RKO (cell line): ENCODE measurements around the gene ACVR1B.

Experiments
- DNase-seq: peaks from one replicate; pipeline ENCODE4 v3.0.0-alpha.2; 2016; ENCODE audit warnings: low spot score

Gene ACVR1B

DNA sequence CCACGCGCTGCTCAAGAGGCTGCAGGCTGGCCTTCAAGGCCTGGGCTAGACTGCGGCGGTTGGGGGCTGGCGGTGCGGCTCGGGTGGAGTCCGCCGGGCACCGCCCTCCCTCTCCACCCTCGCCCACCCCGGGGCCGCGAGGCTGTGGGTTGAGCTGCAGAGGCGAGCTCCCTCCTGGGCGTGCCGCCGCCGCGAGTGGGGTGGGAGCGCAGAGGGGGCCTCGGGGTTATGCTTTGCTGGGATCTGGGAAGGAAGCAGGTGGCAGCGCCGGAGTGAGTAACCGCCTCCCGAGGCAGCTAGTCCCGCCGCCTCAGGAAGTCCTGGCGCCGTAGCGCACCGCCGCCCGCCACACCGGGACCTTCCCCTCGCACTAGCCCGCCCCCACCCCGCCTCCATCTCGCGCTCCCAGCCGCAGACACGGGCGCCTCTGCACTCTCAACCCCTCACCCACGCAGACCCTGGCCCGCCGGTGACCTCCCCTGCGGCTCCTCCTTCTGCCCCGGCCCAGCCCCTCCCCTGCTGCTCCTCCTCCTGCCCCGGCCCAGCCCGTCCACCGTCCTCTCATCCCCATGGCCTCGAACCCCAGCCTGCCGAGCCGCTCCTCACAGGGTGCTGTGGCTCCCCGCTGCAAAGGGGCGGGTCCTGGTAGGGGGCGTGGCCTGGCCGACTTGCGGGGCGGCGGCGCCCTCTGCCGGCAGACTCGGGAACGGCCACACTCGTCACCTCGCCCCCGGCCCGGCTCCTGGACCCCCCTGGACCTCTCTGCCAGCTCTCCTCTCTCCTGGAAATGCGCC, 71.9 kb downstream of the ACVR1B start:
- DNase-seq: peak; percentile 81

DNA sequence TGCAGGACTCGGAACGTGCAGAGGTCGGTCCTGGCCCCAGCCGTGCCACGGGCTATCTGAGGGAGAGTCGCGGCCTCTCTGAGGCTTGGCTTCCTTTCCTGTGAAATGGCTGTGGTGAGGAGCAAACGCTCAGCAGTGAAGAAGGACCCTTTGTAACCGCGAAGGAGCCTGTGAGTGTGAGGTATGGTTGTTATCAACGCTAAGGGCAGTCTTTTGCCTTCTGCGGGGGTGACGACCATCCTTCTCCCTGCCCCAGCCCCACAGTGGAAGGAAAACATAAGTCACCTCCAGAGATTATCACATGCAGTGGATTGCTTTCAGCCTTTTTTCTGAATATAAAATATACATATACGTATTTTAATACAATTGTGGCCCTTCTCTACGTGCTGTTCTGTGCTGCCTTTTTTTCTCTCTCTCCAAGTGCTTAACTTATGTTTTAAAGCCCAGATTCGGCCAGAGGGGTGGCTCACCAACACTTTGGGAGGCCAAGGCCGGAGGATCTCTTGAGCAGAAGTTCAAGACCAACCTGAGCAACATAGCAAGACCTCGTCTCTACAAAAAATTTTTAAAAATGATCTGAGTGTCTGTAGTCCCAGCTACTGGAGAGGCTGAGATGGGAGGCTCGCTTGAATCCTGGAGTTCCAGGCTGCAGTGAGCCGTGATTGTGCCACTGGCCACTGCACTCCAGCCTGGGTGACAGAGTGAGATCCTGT, 72.6 kb downstream of the ACVR1B start:
- DNase-seq: no peak

DNA sequence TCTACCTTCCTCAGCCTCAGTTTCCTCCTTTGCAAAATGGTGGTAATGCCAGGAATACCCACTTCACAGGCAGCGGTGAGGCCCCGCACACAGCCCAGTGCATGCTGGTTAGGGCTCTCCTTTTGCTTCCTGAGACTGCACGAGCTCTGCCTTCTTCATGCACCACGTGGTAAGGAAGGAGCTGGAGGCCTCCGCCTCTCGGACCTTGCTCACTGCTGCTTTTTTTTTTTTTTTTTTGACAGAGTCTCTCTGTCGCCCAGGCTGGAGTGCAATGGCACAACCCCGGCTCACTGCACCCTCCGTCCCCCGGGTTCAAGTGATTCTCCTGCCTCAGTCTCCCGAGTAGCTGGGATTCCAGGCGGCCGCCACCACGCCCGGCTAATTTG, 73.3 kb downstream of the ACVR1B start:
- no peak for DNase-seq

DNA sequence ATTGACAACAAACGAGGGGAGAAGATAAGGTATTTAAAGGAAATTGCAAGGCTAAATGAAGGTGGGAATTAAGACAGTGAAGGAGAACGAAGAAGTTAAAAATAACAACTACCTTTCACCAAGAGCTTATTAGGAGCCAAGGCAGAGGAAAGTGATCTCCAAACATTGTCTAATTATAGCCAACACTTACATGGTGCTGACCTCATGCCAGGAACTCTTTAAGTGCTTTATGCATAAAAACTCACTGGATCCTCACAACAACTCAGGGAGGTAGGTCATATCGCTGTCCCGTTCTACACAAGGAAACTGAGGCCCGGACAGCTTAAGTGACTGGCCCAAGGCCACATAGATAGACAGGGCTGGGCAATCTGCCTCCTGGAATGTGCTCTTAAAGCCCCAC, 74.8 kb downstream of the ACVR1B start:
- no peak for DNase-seq

DNA sequence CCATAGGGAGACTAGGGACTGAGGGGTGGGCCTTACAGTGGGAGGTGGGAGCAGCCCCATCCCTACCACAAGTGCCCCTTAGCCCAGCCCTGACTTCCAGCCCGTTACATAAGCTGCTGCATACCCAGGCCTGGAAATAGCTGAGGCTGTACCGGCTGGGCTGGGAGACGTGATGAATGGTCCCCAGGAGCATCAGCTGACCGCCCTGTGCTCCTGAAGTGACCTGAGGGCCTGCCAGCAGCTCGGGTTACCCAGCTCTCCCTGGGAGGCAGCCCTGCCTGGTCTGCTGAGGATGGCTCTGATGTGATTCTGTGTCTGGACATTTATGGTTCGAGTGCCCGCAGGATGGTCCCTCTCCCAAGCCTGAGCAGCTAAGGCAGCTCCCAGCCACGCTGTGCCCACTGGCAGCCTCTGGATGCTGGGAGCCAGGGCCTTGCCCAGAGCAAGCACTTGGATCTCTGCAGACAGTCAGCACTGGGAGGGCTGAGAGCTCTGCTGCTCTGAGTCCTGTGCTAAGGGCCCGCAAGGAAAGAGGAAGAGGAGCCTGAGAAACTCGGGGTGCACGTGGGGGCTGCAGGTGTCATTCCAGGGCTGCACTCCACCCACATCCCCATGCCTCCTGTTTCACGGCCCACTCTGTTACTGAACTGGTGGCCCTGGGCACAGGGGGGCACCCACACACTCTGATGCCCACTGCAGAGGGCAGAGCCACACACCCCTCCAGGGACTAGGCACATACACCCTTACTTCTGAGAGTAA, 75.8 kb downstream of the ACVR1B start:
- DNase-seq: no peak

DNA sequence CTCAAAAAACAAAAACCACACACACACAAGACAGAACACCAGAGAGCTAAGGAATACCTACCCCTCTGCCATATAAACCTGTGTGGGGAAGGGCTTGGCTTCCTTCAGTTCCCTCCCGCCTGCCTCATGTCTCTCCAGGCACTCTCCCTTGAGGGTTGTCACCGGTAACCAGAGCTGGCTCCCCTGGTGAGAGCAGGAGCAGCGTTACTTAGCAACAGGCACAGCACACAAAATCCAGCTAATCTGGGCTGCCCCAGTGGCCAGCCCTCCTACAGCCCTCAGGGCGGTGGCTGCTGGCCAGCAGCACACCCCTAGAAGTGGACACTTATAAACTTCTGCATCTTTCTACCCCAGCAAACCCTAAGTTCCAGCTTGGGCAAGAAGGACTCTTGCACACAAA, 78.2 kb downstream of the ACVR1B start:
- DNase-seq: peak; percentile 35

DNA sequence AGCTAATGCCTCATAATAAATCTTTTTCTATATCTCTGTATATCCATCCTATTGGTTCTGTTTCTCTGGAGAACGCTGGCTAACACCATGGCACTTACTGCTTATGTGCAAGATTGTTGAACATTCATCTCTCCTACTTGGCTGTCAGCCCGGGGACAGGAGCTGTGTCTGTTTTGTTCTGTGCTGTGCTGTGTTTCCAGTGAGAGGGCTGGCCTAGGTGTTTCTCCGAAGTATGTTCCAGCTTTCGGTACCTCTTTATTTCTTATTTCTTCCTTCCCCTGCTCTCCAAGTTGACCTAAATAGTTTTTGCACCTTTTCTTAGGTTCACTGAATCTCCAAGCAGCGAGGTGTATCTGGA, 80.9 kb downstream of the ACVR1B start:
- no peak for DNase-seq

DNA sequence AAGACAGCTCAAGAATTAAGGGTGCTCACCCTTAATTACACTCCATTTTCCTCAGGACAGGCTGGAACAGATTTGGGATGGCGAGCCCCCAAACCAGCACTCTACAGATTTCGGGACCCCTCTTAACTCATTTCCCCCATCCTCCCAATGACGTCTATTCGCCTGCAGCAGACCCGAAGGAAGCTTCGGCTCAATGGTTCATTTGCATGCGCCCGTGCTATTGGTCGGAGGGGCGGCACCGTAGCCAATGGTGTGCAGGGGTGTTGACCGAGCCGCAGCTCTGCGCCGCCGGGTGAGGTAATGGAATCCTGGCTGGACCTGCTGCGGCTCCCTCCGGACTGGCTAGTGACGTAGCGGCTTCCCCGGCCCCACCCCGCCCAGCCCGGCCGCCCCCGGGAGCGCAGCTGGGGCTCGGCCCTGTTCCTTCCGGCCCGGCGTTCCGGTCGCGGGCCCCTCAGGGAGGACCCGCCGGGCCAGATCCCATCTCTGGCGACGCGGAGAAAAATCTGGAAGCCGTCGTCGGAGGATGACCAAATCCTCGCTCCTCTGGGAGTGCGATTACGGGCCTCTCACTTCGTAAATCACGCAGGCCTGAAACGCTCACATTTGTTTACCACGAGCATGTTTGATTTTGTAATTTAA, 81.4 kb downstream of the ACVR1B start:
- peak; percentile 97 for DNase-seq

DNA sequence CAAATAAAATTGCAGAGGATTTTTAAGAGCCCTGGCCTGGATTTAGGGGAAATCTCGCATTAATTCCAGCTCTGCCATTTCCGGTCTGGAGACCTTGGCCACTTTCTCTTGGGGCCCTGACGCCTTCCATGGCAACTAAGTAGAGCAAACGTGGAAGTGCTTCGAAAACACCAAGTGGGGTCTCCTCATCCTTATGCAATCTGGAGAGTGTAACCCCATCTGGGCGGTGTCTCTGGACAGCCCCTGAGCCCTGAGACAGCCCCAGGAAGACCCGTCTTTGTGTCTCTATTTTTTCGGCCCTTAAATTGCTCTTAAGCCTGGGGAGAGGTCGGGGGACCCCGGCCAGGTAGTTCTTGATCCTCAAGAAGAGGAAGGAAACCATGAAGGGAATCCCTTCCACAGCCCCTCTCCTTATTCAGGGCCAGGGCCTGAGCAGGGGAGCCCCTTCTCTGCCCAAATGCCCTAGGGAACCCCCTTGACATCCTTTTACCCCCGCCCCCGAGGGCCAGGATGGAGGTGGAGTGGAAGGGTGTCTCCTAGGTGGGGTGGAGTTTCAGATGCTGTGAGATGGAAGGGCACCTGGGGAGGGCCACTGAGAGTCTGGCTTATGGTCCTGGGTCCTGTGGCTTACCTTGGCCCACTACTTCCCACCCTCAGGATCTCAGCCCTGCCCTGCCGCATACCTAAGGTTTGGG, 82.1 kb downstream of the ACVR1B start:
- DNase-seq: no peak

DNA sequence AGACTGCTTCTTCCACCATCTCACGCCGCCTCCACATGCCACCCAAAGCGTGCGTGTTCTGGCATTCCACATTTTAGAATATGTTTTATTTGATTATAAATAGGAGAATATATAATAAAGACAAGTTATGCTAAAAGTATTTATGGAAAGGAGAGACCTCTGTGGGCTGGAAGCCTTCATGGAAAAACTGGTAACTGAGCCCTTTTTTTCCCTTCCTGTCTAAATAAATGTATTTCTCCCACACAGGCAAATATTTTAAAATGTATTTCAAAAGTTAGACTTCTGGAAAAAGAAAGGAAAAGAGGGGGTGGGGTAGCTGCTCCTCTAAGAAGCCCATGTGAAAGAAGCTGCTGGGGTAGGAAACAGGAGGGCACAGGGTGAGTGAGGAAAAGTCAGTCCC, 83.7 kb downstream of the ACVR1B start:
- no peak for DNase-seq

DNA sequence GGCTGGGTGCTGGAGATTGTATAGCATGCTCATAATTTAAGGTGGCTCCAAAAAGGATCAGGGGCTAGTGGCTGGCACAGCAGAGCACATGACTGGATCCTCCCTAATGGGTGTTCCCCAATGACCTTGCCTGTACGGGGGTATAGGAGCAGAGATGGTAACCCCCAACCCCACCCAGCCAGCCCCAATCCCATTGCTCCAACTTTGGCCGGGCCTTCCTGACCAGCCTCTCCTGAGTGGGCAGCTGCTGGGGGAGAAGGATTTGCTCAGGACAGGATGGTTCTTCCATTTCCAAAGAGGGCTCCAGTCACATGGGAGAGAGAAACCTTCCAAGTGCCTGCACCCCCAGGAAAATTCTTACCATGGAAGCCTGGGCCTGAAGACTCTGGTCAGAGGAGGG, 84.4 kb downstream of the ACVR1B start:
- DNase-seq: no peak

DNA sequence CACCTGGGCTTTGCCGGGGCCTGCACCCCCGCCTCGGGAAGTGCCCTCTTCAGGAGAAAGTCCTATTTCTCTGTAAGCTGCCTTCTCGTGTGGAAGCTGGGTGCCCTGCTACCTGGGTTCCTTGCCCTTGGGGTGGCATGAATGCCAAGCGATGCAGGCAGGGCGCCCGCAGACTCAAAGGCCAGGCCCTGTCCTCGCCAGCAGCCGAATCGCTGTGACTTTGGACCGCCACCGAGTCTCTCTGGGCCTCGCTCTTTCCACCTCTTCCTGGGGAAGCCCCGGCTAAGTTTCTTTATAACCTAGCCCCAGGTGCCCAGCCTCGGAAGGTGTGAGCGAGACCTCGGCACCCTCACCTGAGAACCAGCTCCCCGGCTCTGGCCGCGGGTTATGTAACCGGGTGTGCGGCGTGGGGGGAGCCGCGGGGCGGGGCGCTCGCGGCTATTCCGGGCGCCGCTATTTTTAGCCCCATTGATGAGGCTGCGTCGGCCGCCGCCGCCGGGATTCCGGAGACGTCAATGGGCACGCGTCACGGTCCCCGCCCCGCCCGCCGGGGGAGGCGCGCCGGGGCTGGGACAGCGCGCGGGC, 85.2 kb downstream of the ACVR1B start:
- peak; percentile 77 for DNase-seq

DNA sequence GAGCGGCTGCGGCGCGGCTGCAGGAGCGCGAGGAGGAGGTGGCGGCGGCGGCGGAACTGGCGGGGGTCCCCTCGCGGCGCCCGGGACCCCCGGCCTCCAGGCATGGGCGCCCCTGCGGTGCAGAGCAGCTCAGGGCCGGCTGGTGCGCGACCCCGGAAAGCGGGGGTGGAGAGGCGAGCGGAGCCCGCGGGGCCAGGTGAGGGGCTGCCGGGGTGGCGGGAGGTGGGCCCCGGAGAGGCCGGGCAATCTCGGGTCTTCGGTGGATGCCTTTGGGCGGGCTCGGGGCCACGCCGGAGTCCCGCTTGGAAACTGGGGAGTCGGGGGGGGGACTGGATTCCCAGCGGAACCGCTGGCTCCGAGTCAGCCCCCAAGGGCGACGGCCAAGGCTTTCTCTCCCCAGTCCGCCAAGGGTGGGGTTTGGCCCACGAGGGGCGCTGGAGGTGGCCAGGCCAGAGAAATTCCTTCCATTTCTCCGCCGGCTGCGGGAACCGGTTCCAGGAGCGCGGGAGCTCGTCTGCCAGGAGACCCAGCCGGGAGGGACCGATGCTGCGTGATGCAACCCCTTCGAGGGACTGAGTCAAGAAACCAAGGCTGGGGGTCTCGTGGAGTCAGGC, 85.9 kb downstream of the ACVR1B start:
- DNase-seq: no peak

DNA sequence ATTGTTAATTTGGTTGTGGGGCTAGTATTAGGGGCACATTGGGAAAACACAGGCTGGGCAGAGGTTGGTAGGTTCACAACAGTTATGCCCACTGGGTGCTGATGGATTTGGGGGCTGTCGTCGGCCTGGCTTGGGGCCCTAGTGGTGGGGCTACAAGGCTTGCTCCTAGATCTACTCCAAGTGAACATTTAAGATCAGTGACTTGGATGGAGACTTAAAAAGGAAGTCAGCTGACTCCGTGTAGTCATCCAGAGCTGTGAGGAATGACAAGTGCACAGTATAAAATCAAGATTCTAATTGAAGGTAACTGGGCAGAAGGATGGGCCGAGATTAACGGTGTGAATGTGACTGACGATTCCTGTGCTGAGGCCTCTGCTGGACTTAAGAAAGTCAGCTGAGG, 86.9 kb downstream of the ACVR1B start:
- DNase-seq: peak; percentile 49

DNA sequence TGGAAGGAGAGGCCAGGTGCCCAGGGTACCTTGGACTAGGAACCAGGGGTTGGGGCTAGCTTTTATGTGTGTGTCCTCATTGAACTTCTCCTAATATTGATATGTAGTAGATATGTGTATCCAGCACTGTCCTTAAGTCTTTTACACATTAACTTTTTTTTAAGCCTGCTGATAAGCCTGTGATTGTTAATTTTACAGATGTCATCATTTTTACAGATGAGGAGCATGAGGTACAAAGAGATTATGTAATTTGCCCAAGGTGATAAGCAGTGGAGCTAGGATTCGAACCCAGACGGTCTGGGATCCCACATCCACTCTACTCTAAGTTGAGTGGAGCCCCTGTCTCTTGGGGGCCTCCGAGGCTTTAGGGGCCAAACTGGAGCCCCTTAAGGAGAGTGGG, 89.5 kb downstream of the ACVR1B start:
- DNase-seq: no peak

DNA sequence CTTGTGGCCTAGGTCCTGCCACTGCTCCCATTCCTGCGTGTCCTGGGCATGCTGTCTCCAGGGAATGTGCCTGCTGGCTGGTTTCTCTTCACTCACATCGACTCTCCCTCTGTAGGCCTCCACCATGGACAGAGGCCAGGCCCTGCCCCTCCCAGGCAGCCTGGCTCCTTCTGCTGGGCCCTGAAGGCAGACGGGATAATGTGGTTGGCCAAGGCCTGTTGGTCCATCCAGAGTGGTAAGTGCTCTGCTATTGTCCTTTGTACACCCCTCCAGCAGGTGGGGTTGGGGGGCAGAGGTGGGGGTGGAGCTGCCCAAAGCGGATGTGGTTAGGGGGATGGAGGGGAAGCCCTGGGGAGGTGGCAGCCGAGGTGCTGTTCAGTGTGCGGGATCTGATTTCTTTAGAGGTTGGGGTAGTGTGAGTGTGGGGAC, 90.2 kb downstream of the ACVR1B start:
- no peak for DNase-seq

DNA sequence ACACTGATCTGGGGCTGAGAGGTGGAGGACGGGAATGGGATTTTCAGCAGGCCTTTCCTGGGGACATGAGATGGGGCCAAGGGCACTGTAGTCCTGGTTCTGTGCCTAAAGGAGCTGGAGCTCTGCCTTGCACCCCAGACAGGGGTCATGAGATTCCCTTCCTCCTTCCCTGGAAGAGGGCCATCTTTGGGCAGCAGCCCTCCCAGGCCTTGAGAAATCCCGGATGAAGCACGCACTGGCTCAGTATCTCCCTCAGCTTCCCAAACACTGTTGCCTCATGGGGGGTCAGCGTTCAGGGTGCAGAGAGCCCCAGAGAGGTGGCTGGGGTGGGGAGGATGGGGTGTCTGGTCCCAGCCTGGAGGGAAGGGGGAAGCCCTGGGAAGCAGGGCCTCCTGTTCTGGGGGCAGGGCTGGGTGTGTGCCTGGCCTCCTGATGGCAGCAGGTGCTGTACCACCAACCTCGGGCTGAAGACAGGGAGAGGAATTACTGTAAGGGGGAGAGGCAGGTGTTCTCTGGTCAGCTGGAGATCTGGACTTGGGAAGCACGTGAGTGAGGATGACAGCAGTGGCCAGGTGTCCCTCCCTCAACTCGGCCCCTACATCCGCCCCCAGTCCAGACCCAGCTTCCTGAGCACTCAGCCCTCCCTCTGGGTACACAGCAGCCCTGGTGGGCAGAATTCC, 91.3 kb downstream of the ACVR1B start:
- DNase-seq: no peak

DNA sequence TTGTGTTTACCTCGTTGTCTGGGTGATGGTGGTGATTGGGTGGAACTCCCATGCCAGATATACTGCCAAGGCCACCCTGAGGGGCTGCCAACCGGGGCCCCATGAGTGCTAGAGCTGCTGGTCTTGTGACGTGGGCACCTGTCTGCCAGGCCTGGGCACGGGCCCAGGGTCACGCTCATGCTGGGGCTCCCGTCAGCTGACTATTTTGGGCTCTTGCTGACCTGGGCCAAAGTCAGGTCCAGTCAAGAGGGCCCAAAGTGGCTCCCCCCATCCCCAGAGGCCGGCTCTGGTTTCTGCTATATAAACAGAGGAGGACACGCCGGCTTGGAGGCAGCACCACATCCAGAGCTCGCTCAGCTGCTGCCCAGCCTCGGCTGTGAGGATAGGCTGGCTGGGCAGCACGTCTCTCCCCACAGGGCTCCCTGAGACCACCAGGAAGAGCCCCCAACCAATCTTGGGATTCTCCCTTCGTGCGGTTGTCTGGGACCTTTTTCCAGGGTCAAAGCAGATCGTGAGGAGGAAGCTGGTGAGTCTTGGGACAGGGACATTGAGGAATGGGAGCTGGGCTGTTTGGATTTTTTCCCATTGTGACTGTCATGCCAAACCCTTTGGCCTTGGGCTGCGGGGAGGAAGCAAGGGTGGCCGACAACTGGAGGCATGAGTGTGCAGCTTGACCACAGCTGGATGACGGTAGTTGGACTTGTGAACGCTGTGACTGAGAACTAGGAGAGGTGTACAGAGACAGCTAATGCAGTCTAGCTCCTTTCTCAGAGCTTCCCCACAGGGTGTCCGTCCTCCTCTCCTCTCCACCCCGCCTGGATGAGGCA, 92.1 kb downstream of the ACVR1B start:
- no peak for DNase-seq

DNA sequence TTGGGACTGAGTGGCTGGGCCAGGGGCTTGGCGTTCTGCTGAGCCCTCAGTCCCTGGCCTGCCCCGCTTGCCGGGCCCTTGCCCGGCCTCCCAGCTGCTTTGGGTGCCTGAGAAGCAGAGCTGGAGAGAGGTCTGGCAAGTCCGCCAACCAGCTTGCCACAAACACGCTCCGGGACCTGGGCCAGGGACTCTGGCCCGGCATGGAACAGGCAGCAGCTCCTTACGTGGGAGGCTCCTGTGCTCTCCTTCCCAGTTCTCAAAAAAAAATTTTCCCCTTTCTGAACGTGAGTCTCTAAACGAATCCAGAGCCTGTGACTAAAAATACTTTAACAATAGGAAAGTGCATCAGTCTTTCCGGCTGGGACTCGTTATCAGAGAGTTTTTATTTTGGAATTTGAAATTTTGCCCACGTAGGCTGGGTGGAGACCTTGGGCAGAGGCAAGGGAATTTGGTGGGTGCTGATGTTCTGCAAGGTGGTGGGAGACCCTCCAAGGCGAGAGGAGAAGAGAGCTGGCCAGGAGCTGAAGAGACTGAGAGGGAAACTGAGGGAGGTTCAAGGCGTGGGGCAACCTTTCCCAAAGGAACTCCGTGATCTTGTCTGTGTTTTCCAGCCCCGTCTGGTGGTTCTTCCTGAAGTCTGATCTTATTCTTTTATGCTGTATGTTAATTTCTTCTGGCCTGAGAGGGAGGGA, 92.9 kb downstream of the ACVR1B start:
- DNase-seq: no peak
